GM18907 (cell line): ENCODE measurements around the gene NOX4.
"Not testable (repeated sequence)": the region's sequence is repeated elsewhere in the genome, so short reads cannot be mapped to it uniquely, and the experiment has no call there.

Experiments used
- ATAC-seq: cut with Tn5 transposase; IDR thresholded peaks from one replicate; pipeline ENCODE4 v1.9.1; 2021; ENCODE audit warnings: mild to moderate bottlenecking, moderate library complexity; ENCODE audit not compliant: unreplicated experiment

The NOX4 gene

DNA sequence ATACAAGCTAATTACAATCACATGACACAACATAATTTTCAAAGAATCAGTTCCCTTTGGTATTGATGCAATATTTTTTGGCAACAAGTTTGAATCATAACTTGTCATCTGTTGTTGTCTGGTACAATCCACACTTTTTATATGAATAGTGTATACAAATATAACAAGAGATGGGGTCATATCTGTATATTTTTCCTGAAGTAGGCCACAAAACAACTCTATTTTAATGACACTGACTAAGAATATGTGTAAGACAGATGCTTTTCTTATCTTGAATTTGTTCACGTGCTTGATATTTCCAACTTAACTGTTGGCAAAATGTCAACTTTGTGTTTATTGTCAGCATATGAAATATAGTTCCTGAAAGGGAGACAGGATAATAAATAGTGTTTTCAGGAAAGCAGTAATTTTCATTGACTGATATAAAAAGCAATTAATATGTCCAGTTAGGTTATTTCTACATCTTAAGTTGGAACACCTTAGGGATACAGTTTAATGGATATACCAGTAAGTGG lies 27.9 kb downstream of the NOX4 start:
- no peak for ATAC-seq

DNA sequence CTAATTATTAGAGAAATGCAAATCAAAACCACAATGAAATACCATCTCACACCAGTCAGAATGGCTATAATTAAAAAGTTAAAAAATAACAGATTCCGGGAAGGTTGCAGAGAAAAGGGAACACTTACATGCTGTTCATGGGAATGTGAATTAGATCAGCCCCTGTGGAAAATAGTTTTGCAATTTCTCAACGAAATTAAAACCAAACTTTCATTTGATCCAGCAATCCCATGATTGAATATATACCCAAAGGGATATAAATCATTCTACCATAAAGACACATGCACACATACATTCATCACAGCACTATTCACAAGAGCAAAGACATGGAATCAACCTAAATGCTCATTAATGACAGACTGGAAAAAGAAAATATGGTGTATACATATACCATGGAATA lies 32.5 kb downstream of the NOX4 start:
- ATAC-seq: no peak

GRCh38 chr11:89457190-89457589 lies 34.0 kb downstream of the NOX4 start:
- ATAC-seq: no peak

- ATAC-seq: no peak
These were observed 34.5 kb downstream of the NOX4 start for GRCh38 chr11:89456681-89457080.

- no peak for ATAC-seq
These were observed 38.4 kb downstream of the NOX4 start for GRCh38 chr11:89452780-89453179.

DNA sequence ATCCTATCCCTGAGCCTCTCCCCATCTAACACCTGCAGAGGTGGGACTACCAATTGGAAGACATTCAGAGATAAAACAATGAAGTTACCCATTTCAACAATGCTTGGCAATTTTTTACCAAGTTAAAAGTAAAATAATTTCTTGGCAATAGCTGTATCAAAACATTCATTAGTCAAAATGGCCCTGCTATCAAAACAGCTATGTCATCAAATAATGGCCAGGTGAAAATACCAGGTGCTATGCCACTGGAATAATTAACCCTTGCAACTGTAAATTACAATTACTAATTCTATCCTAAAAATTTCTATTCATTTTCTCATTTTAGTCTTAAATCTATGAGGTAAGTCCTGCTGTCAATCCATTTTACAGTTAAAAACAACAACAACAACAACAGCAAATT lies 43.3 kb downstream of the NOX4 start:
- ATAC-seq: no peak

DNA sequence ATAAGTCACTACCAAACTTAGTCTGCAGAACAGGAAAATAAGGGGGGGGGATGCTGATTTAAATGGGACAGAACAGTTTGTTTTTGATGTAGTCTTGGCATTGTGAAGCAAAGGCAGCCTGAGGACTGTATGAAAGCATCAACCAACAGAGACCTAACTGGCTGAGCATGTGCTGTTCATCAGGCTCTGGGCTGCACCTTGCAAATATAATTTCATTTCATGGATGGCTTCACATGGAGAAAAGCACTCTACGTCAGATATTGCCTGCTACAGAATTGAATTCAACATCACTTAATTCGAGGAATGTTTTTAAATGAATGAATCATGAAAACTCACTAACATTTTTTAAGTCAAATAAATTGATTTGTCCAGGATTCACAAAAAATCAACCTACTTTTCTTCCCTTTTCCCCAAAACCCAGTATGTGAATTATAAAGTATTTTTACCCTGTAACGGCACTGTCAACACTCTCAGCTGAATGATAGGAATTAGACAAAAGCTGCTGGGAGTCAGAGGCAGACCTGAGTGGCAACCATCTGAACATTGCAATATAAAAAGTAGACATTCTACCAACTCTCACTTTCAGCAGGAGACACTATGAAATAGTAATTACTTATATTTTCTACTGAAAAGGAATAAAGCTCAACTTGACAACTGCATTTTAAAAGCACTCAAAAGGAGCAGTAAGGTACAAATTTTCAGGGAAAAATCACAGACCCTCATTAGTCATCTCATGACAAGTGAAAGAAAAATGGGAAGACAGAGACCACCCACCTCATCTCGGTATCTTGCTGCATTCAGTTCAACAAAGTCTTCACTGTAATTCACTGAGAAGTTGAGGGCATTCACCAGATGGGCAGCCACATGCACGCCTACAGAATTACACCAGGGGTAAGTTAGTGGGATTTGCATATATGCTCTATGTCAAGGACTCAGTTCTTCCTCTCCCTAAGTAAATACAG lies 47.5 kb downstream of the NOX4 start:
- ATAC-seq: no peak

DNA sequence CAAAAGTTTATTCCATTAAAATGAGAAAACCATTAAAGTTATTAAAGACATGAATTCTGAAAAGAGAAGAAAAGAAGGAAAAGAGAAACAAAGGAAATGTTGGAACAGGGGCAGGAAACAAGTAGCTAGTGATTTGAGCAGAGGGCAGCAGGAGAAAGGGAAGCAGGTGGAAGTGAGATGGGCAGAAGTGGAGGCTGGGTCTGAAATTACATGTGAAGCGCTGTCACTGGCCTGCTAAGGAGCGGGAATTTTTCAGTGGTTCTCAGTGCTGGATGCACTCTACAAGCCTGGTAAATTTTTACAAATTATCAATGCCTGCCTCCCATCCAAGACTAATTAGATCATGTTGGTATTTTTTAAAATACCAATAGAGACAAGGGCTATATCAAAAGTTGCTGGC lies 48.4 kb downstream of the NOX4 start:
- no peak for ATAC-seq

DNA sequence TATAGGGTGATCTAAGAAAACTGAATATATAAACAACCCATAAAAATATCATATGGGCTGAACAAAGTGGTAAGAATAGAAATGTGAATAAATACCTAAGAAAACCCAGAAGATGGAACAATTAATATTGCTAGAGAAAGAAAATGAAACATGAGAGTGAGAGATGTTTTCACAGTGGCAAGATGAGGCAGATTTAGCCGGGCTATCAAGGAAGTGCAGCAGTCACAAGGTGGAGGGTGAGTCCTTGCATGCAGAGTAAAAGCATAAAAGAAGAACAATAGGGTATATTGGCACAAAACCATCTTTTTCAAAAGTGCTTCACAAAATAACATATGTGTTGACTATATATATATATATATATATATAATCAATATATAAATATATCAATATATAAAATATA lies 49.6 kb downstream of the NOX4 start:
- ATAC-seq: no peak

DNA sequence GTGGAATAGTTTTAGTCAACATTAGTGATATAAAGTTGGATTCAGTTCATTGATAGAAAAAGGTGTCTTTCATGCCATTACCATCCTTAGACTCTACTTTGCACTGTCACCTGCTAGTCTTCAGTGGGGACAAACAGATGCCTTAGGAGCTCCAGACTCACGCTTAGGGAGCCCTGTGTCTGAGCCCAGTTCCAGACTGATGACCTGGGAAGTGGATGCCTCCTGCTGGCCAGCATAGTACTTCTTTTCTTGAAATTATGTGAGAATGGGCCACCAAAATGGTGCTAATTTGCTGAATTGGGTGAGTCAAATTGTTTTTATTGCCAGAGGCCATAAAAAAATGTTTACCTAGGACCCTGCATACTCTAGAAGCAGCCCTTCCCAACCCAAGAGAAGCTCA lies 53.9 kb downstream of the NOX4 start:
- ATAC-seq: no peak

DNA sequence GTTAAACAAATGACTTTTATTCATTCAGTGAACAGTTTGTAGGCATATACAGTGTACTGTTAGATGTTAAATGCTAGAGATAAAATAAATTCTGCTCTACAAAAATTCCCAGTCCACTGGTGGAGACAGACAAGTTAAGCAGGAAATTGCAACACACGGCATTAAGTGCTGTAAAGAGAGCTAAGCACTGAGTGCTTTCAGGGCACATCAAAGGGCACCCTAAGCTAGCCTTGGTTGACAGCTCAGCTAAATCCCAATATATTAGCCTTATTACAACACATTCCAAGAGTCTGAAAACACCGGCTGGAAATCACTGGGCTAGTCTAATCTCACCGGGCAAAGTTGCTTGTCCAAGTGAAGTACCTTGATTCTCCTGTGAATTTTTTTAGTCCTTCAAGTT lies 55.1 kb downstream of the NOX4 start:
- no peak for ATAC-seq

- ATAC-seq: peak; percentile 74
These were observed 57.9 kb downstream of the NOX4 start for GRCh38 chr11:89433278-89433677.

GRCh38 chr11:89432182-89432581 lies 59.0 kb downstream of the NOX4 start:
- ATAC-seq: not testable (repeated sequence)

GRCh38 chr11:89426501-89426900 lies 64.7 kb downstream of the NOX4 start:
- ATAC-seq: not testable (repeated sequence)

GRCh38 chr11:89421718-89422117 lies 69.5 kb downstream of the NOX4 start:
- no peak for ATAC-seq

- no peak for ATAC-seq
These were observed 70.2 kb downstream of the NOX4 start for GRCh38 chr11:89420981-89421380.

- no peak for ATAC-seq
These were observed 74.2 kb downstream of the NOX4 start for GRCh38 chr11:89416961-89417360.

DNA sequence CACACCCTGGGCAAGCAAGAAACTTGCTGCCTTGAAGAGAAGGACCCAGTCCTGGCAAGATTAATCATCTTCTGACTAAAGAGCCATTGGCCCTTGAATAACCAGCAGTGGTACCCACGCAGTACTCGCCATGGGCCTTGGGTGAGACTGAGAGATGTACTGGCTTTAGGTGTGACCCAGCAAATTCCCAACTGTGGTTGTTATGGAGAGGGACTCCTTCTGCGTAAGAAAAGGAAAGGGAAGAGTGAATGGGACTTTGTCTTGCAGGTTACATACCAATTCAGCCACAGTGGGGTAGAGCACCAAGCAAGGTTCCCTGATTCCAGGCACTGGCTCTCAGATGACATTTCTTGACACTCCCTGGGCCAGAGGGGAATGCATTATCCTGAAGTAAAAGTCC lies 80.1 kb downstream of the NOX4 start:
- ATAC-seq: not testable (repeated sequence)

GRCh38 chr11:89410666-89411065 lies 80.5 kb downstream of the NOX4 start:
- ATAC-seq: not testable (repeated sequence)

DNA sequence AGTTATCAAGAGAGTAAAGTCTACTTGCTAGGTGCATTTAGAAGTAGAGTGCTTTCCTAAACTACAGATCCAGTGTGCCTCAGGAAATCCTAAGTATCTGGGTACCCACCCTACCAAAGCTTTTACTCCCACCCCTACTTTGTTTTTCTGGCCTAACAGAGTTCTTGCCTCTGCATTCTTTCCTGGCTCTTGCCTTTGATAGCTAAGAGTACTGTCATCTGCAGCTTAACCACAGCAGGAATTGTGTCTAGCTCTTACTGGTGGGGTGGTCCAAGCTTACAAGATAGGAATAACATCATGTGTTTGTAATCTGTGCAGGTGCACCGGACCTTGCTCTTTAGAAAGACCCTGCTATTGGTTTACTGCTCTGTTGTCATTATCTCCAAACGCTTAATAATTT lies 82.7 kb downstream of the NOX4 start:
- not testable (repeated sequence) for ATAC-seq

- no peak for ATAC-seq
These were observed 85.5 kb downstream of the NOX4 start for GRCh38 chr11:89405629-89406028.

DNA sequence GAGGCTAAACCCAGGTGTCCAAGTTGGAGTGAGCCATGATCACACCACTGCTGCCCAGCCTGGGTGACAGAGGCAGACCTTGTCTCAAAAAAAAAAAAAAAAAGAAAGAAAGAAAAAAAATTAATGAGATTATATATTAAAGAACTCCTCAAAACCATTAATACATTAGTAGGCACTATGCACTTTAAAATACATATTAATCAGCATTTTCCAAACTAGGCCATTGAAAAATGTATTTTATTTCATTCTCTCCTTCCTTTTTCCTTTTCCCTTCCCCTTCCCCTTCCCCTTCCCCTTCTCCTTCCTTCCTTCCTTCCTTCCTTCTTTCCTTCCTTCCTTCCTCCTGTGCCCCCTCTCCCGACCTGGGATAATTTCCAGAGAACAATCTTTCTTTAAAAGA lies 99.5 kb downstream of the NOX4 start:
- ATAC-seq: not testable (repeated sequence)
